ENCODE results near the gene ABR.
"Not testable (repeated sequence)": the region's sequence is repeated elsewhere in the genome, so short reads cannot be mapped to it uniquely, and the experiment has no call there.

Gene ABR

GRCh38 chr17:973053-973452 is 206.7 kb downstream of the ABR start:
- no peak for TF ChIP-seq CTCF (IDR thresholded peaks at IDR 0.05; ENCODE audit: low read depth, low read length)
- no peak for DNase-seq (ENCODE audit: extremely low read depth, low read depth)

GRCh38 chr17:971861-972260 is 207.9 kb downstream of the ABR start:
- not testable (repeated sequence) for DNase-seq (ENCODE audit: extremely low read depth, low read depth)

GRCh38 chr17:970364-970763 is 209.4 kb downstream of the ABR start:
- no peak for DNase-seq (ENCODE audit: extremely low read depth, low read depth)
- TF ChIP-seq CTCF (IDR thresholded peaks at IDR 0.05; ENCODE audit: low read depth, low read length) = no peak

- DNase-seq (ENCODE audit: extremely low read depth, low read depth) = no peak
- TF ChIP-seq CTCF (IDR thresholded peaks at IDR 0.05; ENCODE audit: low read depth, low read length) = no peak
Observed at GRCh38 chr17:969811-970355, 209.9 kb downstream of the ABR start.

GRCh38 chr17:968812-969730 is 210.7 kb downstream of the ABR start:
- no peak for TF ChIP-seq CTCF (IDR thresholded peaks at IDR 0.05; ENCODE audit: low read depth, low read length)
- DNase-seq (ENCODE audit: extremely low read depth, low read depth) = no peak

GRCh38 chr17:967122-967521 is 212.7 kb downstream of the ABR start:
- no peak for TF ChIP-seq CTCF (IDR thresholded peaks at IDR 0.05; ENCODE audit: low read depth, low read length)
- no peak for DNase-seq (ENCODE audit: extremely low read depth, low read depth)

GRCh38 chr17:965311-965989 is 214.3 kb downstream of the ABR start:
- DNase-seq (ENCODE audit: extremely low read depth, low read depth) = no peak
- no peak for TF ChIP-seq CTCF (IDR thresholded peaks at IDR 0.05; ENCODE audit: low read depth, low read length)
